Hematopoietic multipotent progenitor cell treated with erythropoietin and hydrocortisone succinate and interleukin-3 and kit ligand, for 4 days (in vitro differentiated cells): Measurements from ENCODE around the gene NAV2.

Experiments
- DNase-seq: peaks from one replicate; pipeline ENCODE4 v3.0.0-alpha.2; 2015

Gene NAV2

GRCh38 chr11:19721176-19721575 lies 8.5 kb downstream of the NAV2 start:
- DNase-seq: no peak

GRCh38 chr11:19722702-19723101 lies 10.1 kb downstream of the NAV2 start:
- no peak for DNase-seq

- peak; percentile 4 for DNase-seq
Observed at GRCh38 chr11:19723572-19724342, 11.1 kb downstream of the NAV2 start.

- no peak for DNase-seq
Observed at GRCh38 chr11:19724765-19725164, 12.1 kb downstream of the NAV2 start.

GRCh38 chr11:19725379-19726079 lies 12.9 kb downstream of the NAV2 start:
- DNase-seq: no peak

GRCh38 chr11:19727246-19727645 lies 14.6 kb downstream of the NAV2 start:
- no peak for DNase-seq

- no peak for DNase-seq
Observed at GRCh38 chr11:19728436-19728835, 15.8 kb downstream of the NAV2 start.

GRCh38 chr11:19729141-19729540 lies 16.5 kb downstream of the NAV2 start:
- DNase-seq: no peak

GRCh38 chr11:19730373-19730772 lies 17.7 kb downstream of the NAV2 start:
- no peak for DNase-seq

GRCh38 chr11:19734171-19734570 lies 21.5 kb downstream of the NAV2 start:
- no peak for DNase-seq

- DNase-seq: no peak
Observed at GRCh38 chr11:19735157-19735908, 22.7 kb downstream of the NAV2 start.

GRCh38 chr11:19735909-19736498 lies 23.4 kb downstream of the NAV2 start:
- no peak for DNase-seq

GRCh38 chr11:19736831-19737230 lies 24.2 kb downstream of the NAV2 start:
- no peak for DNase-seq

- no peak for DNase-seq
Observed at GRCh38 chr11:19737575-19737974, 24.9 kb downstream of the NAV2 start.

GRCh38 chr11:19738124-19738523 lies 25.5 kb downstream of the NAV2 start:
- DNase-seq: no peak

GRCh38 chr11:19739872-19740271 lies 27.2 kb downstream of the NAV2 start:
- DNase-seq: no peak

GRCh38 chr11:19740586-19740985 lies 27.9 kb downstream of the NAV2 start:
- no peak for DNase-seq

- DNase-seq: peak; percentile 84
Observed at GRCh38 chr11:19742588-19743292, 30.1 kb downstream of the NAV2 start.

GRCh38 chr11:19743622-19744021 lies 31.0 kb downstream of the NAV2 start:
- DNase-seq: no peak

- no peak for DNase-seq
Observed at GRCh38 chr11:19744130-19744529, 31.5 kb downstream of the NAV2 start.

GRCh38 chr11:19746086-19746485 lies 33.4 kb downstream of the NAV2 start:
- DNase-seq: no peak

GRCh38 chr11:19747634-19748033 lies 35.0 kb downstream of the NAV2 start:
- DNase-seq: no peak

- no peak for DNase-seq
Observed at GRCh38 chr11:19751055-19751454, 38.4 kb downstream of the NAV2 start.
